Activated naive CD8-positive, alpha-beta T cell treated with anti-CD3 and anti-CD28 coated beads, Interleukin-2, amount 10 ng/mL, durations not matched to agents 7 days and 5 days (primary cell): ENCODE results near the gene RNF17. TPM values are rescaled to one million over a fixed set of nuclear protein-coding genes. Genes with fewer than 3 reads are reported as not detected.

Experiments
- ATAC-seq: fragments of 150-1000 bp; cut with Tn5 transposase; one replicate; pipeline ENCODE4 v1.10.0; 2021; ENCODE audit warnings: low read depth, moderate library complexity
- POLR2A ChIA-PET: fragments of 350-600 bp; sonication (Branson Sonifier 250); formaldehyde crosslinking; loops from one replicate; lab custom pipeline; 2021; ENCODE audit warnings: antibody characterized with exemption; lab: Charles Lee
- DNase-seq: peaks from one replicate; pipeline ENCODE4 v3.0.0; 2021
- H3K27ac Mint-ChIP-seq: one replicate; pipeline ENCODE4 v1.8.0; 2022; ENCODE audit warnings: mild to moderate bottlenecking, mixed read lengths
- H3K27me3 Mint-ChIP-seq: one replicate; pipeline ENCODE4 v1.8.0; 2022; ENCODE audit warnings: mild to moderate bottlenecking, moderate library complexity, mixed read lengths
- H3K36me3 Mint-ChIP-seq: one replicate; pipeline ENCODE4 v1.8.0; 2021; ENCODE audit warnings: mild to moderate bottlenecking, mixed read lengths
- H3K4me1 Mint-ChIP-seq: one replicate; pipeline ENCODE4 v1.8.0; 2021; ENCODE audit warnings: mixed read lengths
- H3K4me3 Mint-ChIP-seq: one replicate; pipeline ENCODE4 v1.8.0; 2022; ENCODE audit warnings: mild to moderate bottlenecking, moderate library complexity, mixed read lengths
- H3K9me3 Mint-ChIP-seq: one replicate; pipeline ENCODE4 v1.8.0; 2021; ENCODE audit warnings: mixed read lengths
- total RNA-seq, 2 experiments: library from RNA; stranded (reverse); gene quantifications; one replicate each; pipeline ENCODE4 v1.2.3, GENCODE V29; 2021

Gene RNF17
- total RNA-seq, 2 experiments from 2014 or later: not detected

DNA sequence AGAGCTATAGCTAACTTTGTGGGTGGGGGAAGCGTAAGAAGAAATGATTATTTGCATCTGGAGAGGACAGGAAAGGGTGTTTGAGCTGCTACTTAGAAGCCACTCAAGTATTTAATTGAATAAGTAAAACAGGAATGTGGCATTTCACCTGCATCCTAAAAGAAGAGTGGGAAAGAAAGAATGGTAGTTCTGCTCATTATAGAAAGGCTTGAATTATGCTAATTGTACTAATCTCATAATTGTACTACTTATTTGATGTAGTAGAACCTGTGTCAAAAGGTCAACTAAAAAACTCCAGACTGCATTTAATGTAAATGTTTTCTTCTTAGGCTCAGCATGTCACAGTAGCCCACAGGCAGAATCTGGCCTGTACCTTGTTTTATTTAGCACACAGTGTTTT lies 113.6 kb downstream of the RNF17 start:
- POLR2A ChIA-PET: no interaction called here
- ATAC-seq: no peak
- no peak overlapping the region for H3K4me3 Mint-ChIP-seq
- H3K27me3 Mint-ChIP-seq: peaks cover 30% of the 10 kb centered on the region
- DNase-seq: no peak
- H3K27ac Mint-ChIP-seq: no peak overlapping the region
- H3K36me3 Mint-ChIP-seq: peaks cover 2% of the 10 kb centered on the region
- H3K4me1 Mint-ChIP-seq: peaks cover 2% of the 10 kb centered on the region
- H3K9me3 Mint-ChIP-seq: no peaks in the 10 kb centered on the region

DNA sequence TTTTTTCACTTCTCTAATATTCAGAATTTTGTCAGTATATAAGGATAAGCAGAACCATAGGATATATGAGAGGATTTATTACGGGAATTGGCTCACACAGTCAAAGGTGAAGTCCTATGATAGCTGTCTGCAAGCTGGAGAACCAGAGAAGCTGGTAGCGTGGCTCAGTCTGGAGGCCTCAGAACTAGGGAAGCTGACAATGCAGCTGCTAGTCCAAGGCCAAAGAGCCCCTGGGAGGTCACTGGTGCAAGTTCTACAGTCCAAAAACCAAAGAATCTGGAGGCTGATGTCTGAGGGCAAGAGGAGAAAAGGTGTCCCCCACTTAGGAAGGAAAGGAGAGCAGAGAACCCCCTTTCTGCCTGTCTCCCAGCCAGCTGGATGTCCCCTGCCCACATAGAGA lies 114.4 kb downstream of the RNF17 start:
- Mint-ChIP-seq H3K4me1 (peaks cover 2% of the 10 kb centered on the region), H3K27ac (no peak overlapping the region)
- POLR2A ChIA-PET: no interaction called here

DNA sequence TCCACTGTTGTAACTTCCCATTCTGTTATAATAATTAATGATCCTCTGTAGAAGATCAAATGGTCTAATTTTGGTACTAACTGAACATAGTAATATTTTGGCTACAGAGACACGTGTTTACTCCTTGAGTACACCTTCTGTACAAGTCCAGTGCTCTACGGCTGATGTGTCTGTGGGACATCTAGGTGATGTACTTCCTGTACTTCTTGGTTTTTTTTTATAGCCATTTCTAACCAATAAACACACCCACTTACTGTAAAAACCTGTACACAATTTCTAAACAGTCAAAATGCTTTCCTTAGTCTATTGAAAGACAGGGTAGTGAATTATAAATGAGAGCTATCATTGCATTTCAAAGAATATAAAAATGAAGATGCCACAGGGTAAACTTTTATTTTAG lies 118.7 kb downstream of the RNF17 start:
- Mint-ChIP-seq H3K36me3 (peaks cover 14% of the 10 kb centered on the region), H3K4me3 (no peak overlapping the region), H3K27me3 (no peaks in the 10 kb centered on the region), H3K27ac (no peak overlapping the region), H3K4me1 (peaks cover 2% of the 10 kb centered on the region), H3K9me3 (no peaks in the 10 kb centered on the region)
- POLR2A ChIA-PET: no interaction called here
- ATAC-seq (no peak), DNase-seq (no peak)

More for the DNA sequence above, 114.4 kb downstream of the RNF17 start:
- peaks cover 5% of the 10 kb centered on the region for H3K36me3 Mint-ChIP-seq
- no peaks in the 10 kb centered on the region for H3K9me3 Mint-ChIP-seq
- peaks cover 23% of the 10 kb centered on the region for H3K27me3 Mint-ChIP-seq
- H3K4me3 Mint-ChIP-seq: no peak overlapping the region
- ATAC-seq: no peak
- DNase-seq: no peak

DNA sequence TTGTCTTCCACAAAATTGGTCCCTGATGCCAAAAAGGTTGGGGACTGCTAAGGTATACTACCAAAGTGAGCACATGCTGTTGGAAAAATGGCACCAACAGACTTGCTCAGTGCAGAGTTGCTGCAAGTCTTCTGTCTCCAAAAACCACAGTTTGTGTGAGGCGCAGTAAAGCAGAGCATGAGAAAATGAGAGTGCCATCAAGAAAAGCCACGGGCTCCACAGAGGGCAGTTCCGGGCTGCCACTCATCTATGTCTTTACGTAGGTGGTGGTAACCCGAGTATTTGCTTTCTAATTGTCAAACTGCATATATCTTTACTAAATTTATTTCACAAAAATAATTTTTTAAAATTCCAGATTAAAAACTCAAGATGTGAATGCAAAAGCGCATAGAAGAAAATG lies 123.8 kb downstream of the RNF17 start:
- no peak overlapping the region for H3K4me3 Mint-ChIP-seq
- no peak overlapping the region for H3K27ac Mint-ChIP-seq
- H3K27me3 Mint-ChIP-seq: no peaks in the 10 kb centered on the region
- ATAC-seq: no peak
- H3K36me3 Mint-ChIP-seq: peaks cover 25% of the 10 kb centered on the region
- POLR2A ChIA-PET: no interaction called here
- H3K9me3 Mint-ChIP-seq: no peaks in the 10 kb centered on the region
- no peaks in the 10 kb centered on the region for H3K4me1 Mint-ChIP-seq
- DNase-seq: no peak

DNA sequence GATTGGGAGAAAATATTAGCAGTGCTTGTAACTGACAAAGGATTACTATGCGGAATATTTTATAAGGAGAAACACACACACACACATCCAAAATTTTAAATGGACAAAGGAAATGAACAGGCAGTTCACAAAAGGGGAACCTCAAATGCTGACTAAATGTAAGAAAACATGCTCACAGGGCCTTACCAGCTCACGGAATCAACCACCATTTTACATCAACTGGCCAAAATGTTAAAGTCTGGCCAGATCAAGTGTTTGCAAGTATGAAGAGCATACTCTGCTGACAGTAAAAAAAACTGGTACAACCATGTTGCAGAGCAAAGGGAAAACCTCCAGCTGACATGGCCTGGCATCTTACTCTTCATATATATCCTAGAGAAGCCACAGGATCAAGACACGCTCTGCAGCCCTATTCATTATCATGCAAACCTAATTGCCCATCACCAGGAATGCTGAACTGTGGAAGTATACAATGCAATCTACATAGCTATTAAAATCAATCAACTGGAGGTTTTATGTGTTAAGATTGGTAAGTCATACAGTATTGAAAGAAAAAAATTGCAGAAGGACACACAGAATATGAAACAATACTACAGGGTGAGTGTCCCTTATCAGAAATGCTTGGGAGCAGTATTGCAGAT lies 124.4 kb downstream of the RNF17 start:
- Mint-ChIP-seq H3K36me3 (peaks cover 22% of the 10 kb centered on the region), H3K27ac (no peak overlapping the region), H3K4me3 (no peak overlapping the region), H3K9me3 (no peaks in the 10 kb centered on the region), H3K27me3 (no peaks in the 10 kb centered on the region), H3K4me1 (no peaks in the 10 kb centered on the region)
- POLR2A ChIA-PET: no interaction called here
- DNase-seq (no peak), ATAC-seq (no peak)

DNA sequence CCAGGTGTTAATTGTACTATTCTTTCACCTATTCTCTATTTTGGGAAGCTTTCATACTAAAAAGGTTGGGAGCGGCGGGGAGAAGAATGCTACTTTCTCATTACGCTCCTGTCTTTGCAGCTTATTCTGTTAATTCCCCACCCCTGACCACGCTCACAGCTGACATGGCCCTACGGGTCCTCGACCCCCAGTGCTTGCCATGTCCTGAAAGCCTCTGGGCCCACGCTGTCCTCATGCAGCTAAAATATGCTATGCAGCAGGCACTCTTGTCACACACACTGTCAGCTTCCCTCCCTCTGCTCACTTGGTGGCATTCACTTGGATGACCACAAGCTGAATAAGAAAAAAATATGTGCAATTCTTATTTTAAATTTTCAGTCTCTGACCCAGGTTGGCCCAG lies 126.3 kb downstream of the RNF17 start:
- DNase-seq: no peak
- POLR2A ChIA-PET: no interaction called here
- no peak overlapping the region for H3K27ac Mint-ChIP-seq

DNA sequence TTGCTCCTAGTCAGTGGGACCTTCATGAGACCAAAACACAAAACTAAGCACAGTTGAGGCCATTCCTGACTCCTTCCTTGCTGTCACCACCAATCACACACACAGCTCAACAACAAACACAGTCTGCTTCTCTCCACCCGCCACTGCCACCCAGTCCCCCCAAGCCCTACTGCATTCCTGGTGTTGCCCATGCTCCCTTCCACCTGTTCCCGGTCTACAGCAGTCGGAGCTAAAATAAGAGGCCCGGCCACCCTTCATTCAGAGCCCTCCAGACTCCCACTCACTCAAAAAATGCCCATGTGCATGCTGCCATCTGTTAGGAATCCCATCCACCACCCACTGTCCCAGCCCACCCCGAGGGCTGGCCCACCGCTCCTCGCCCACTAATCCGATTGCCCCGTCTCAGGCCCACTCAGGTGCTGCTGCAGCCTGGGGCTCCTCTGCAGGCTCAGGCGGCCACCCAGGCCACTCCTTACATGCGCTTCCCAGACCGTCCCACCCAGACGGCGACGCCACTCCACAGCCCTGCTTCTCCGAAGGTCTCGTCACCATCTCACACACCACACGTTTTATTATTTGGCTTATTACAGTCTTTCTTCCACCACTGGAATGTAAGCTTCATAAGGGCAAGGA lies 127.6 kb downstream of the RNF17 start:
- DNase-seq: no peak
- Mint-ChIP-seq H3K9me3 (no peaks in the 10 kb centered on the region), H3K27ac (no peak overlapping the region), H3K27me3 (no peaks in the 10 kb centered on the region), H3K4me3 (no peak overlapping the region), H3K4me1 (peaks cover 1% of the 10 kb centered on the region), H3K36me3 (peaks cover 23% of the 10 kb centered on the region)
- ATAC-seq: no peak
- POLR2A ChIA-PET: no interaction called here

More for the DNA sequence above, 126.3 kb downstream of the RNF17 start:
- H3K27me3 Mint-ChIP-seq: no peaks in the 10 kb centered on the region
- H3K4me1 Mint-ChIP-seq: peaks cover 1% of the 10 kb centered on the region
- H3K9me3 Mint-ChIP-seq: no peaks in the 10 kb centered on the region
- no peak overlapping the region for H3K4me3 Mint-ChIP-seq
- no peak for ATAC-seq
- peaks cover 23% of the 10 kb centered on the region for H3K36me3 Mint-ChIP-seq

DNA sequence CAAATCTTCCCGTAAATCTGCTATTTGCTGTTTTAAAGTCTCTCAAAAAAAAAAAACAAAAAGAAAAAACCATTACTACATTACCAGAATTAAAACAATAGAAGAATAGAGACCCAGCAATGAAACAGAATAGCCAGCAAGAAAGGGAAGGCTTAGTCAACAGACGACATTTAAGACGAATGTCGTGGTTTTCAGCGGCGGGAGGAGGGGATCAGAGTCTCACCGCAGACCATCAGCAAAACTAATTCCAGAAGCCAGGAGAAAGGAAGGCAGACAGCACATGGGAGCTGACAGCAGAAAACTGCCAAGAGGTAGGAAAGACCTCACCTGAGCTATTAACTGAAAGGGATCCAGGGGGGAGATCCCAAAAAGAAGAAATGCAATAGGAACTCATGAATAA lies 128.9 kb downstream of the RNF17 start:
- no peak for ATAC-seq
- DNase-seq: no peak
- POLR2A ChIA-PET: no interaction called here
- Mint-ChIP-seq H3K4me3 (no peak overlapping the region), H3K36me3 (peaks cover 21% of the 10 kb centered on the region), H3K27me3 (no peaks in the 10 kb centered on the region), H3K4me1 (peaks cover 1% of the 10 kb centered on the region), H3K9me3 (no peaks in the 10 kb centered on the region), H3K27ac (no peak overlapping the region)

DNA sequence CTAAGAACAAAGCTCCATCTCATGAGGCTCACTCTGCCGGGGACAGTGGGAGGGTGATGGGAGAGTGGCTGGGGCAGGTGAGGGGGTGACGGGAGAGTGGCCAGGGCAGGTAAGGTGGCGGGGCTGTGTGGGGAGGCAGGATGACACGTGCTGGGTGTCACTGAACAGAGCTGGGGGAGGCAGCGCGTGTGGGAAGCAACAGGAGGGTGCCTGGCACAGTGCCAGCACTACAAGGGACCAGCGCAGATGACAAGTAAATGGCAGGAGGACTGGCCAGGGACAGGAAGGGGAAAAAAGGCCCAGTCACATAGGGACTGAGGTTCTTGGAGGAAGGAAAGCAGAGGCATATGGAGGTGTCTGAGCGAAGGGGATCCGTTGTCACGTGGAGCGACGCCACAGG lies 129.9 kb downstream of the RNF17 start:
- peaks cover 21% of the 10 kb centered on the region for H3K36me3 Mint-ChIP-seq
- H3K9me3 Mint-ChIP-seq: no peaks in the 10 kb centered on the region
- no peak overlapping the region for H3K4me3 Mint-ChIP-seq
- H3K4me1 Mint-ChIP-seq: peaks cover 1% of the 10 kb centered on the region
- POLR2A ChIA-PET: no interaction called here
- no peak for DNase-seq
- no peak overlapping the region for H3K27ac Mint-ChIP-seq
- no peak for ATAC-seq
- no peaks in the 10 kb centered on the region for H3K27me3 Mint-ChIP-seq

DNA sequence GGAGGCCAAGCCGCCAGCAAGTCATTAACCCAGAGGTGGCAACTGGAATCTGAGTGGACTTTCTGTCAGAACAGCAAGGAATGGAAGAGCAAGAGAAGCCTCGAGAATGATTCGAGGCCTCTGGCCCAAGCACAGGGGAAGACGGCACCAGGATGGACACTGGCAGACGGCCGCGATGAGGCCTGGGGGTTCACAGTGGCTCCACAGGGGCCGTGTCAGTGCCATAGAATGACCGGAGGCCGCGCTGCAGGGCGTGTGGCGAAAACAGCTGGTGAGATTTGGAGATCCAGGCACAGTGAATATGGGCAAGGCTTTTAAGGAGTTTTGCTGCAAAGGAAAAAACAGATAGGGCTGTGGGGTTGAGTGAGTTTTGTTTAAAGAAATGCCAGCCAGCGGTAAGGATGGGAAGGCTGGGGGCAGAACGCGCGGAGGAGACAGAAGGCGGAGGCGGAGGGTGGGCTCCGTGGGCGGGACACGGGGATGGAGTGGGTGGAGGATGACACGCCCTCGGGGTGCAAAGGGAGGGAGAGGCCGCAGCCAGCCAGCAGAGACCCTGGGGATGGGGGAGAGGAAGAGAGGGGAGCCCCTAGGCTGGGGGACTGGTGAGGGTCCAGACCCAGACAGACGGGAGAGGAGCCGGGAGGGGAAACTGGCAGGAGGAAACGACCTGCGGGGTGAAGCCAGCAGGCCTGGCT lies 130.5 kb downstream of the RNF17 start:
- peaks cover 1% of the 10 kb centered on the region for H3K4me1 Mint-ChIP-seq
- no peak for DNase-seq
- POLR2A ChIA-PET: no interaction called here
- no peaks in the 10 kb centered on the region for H3K27me3 Mint-ChIP-seq
- no peak overlapping the region for H3K4me3 Mint-ChIP-seq
- ATAC-seq: no peak
- H3K9me3 Mint-ChIP-seq: no peaks in the 10 kb centered on the region
- H3K36me3 Mint-ChIP-seq: peaks cover 22% of the 10 kb centered on the region
- H3K27ac Mint-ChIP-seq: no peak overlapping the region

DNA sequence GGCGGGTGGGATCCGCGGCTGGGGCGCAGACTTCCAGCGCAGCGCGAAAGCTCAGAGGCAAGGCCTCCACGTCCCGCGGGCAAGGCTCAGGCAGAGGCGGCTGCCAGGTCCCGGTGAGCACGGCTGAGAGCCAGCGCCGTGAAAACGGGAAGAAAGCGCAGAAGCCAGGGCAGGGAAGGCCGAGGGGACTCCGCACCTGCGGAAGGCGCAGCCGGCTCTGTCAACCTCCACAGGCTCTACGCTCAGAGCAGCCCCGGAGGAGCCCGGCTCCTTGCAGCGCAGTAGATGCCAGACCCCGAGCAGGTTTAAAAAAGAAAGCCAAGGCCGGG lies 131.0 kb downstream of the RNF17 start:
- Mint-ChIP-seq H3K4me1 (peaks cover 1% of the 10 kb centered on the region), H3K36me3 (peaks cover 22% of the 10 kb centered on the region), H3K27ac (no peak overlapping the region), H3K4me3 (no peak overlapping the region), H3K9me3 (no peaks in the 10 kb centered on the region), H3K27me3 (no peaks in the 10 kb centered on the region)
- ATAC-seq (no peak), DNase-seq (no peak)
- POLR2A ChIA-PET: no interaction called here

DNA sequence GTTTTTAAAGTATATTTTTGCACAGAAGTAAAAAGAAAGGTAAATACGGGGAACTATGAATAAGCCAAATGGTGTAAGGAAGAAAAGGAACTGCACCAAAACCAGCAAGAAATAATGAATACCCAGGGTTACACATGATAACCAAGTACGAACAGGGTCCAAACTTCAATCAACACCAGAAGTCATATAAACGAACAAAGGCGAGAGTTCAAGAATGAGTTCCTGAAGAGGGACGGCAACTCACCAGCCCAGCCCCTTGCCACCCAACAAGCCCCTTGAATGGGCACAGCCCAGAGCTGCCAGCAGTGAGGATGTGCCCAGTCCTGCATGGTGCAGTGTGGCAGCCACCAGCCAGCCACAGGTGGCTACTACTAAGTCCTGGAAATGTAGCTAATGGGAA lies 132.1 kb downstream of the RNF17 start:
- no peak for ATAC-seq
- H3K4me3 Mint-ChIP-seq: no peak overlapping the region
- H3K27me3 Mint-ChIP-seq: no peaks in the 10 kb centered on the region
- POLR2A ChIA-PET: no interaction called here
- peaks cover 1% of the 10 kb centered on the region for H3K4me1 Mint-ChIP-seq
- DNase-seq: no peak
- H3K36me3 Mint-ChIP-seq: peaks cover 19% of the 10 kb centered on the region
- no peaks in the 10 kb centered on the region for H3K9me3 Mint-ChIP-seq
- no peak overlapping the region for H3K27ac Mint-ChIP-seq

DNA sequence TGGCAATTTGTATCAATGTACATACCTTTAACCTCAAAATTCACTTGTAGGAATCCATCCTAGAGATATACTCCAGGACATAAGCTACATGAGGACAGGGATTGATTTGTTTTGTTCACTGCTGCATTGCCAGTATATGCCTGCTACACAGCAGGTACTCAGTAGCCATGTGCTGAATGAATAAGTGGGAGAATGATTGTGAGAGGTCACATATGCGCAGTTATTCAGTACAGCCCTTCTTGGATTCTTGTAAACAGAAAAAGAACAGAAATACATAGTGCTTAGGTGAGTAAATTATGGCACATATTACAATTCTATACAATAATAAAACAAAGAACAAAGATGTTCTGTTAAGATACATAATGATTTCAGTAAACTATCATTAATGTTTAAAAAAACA lies 133.3 kb downstream of the RNF17 start:
- Mint-ChIP-seq H3K4me3 (no peak overlapping the region), H3K9me3 (no peaks in the 10 kb centered on the region)
- POLR2A ChIA-PET: no interaction called here

DNA sequence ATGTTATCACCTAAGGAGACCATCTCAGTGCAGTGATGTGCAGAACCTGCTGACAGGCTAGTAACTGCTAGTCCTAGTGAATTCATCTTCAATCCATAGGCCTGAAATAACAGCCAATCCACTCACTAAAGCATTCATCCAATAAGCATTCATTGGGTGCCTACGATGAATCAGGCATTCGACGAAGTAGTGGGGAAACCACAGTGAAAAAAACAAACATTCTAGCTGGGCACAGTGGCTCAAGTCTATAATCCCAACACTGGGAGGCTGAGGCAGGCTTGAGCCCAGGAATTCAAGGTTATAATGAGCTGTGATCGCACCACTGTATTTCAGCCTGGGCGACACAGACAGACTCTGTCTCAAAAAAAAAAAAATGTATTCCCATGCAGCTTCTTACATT lies 135.6 kb downstream of the RNF17 start:
- Mint-ChIP-seq H3K4me1 (no peaks in the 10 kb centered on the region), H3K9me3 (no peaks in the 10 kb centered on the region), H3K4me3 (no peak overlapping the region), H3K27ac (no peak overlapping the region), H3K27me3 (no peaks in the 10 kb centered on the region), H3K36me3 (peaks cover 19% of the 10 kb centered on the region)
- DNase-seq (no peak), ATAC-seq (no peak)
- POLR2A ChIA-PET: no interaction called here

More for the DNA sequence above, 133.3 kb downstream of the RNF17 start:
- H3K36me3 Mint-ChIP-seq: peaks cover 16% of the 10 kb centered on the region
- ATAC-seq: no peak
- no peak for DNase-seq
- peaks cover 1% of the 10 kb centered on the region for H3K4me1 Mint-ChIP-seq
- no peak overlapping the region for H3K27ac Mint-ChIP-seq
- no peaks in the 10 kb centered on the region for H3K27me3 Mint-ChIP-seq
